Measurements from ENCODE around the gene REEP3. TPM values are rescaled to one million over a fixed set of nuclear protein-coding genes. Genes with fewer than 3 reads are reported as not detected.

REEP3 gene
- total RNA-seq, 4 donors from 2014 or later = 45.9 to 67.4 (median 63.3) TPM

GRCh38 chr10:63634488-63635065 is 113.4 kb downstream of the REEP3 start:
- Histone ChIP-seq H3K4me1 (peaks cover 0 to 9% (median 5%) of the 10 kb centered on the region in 4 donors), H3K4me3 (no peak overlapping the region), H3K9me3 (no peaks in the 10 kb centered on the region), H3K36me3 (no peaks in the 10 kb centered on the region), H3K27me3 (no peaks in the 10 kb centered on the region), H3K27ac (no peak overlapping the region)
- DNase-seq (ENCODE audit: low spot score in 2 of 2) = no peak
- WGBS, 2 donors = 85 to 90% methylated on average over 6 of the region's 6 CpGs
- no peak for TF ChIP-seq CTCF (IDR thresholded peaks at IDR 0.05)
- TF ChIP-seq POLR2A (IDR thresholded peaks at IDR 0.05) = no peak
- no peak for TF ChIP-seq EP300 (IDR thresholded peaks at IDR 0.05)

- Histone ChIP-seq H3K27me3 (no peaks in the 10 kb centered on the region), H3K9me3 (no peaks in the 10 kb centered on the region), H3K4me1 (peaks cover 0 to under 1% (median 0%) of the 10 kb centered on the region in 4 donors), H3K27ac (no peak overlapping the region), H3K4me3 (no peak overlapping the region), H3K36me3 (no peaks in the 10 kb centered on the region)
- no peak for DNase-seq (ENCODE audit: low spot score in 2 of 2)
- TF ChIP-seq POLR2A (IDR thresholded peaks at IDR 0.05) (no peak), CTCF (IDR thresholded peaks at IDR 0.05) (no peak), EP300 (IDR thresholded peaks at IDR 0.05) (no peak)
- 48 to 49% methylated on average over 3 of the region's 3 CpGs for WGBS, 2 donors
These were observed 115.6 kb downstream of the REEP3 start for GRCh38 chr10:63636812-63637211.

GRCh38 chr10:63637901-63638327 is 116.7 kb downstream of the REEP3 start:
- Histone ChIP-seq H3K4me3 (no peak overlapping the region), H3K27ac (no peak overlapping the region), H3K9me3 (no peaks in the 10 kb centered on the region), H3K27me3 (no peaks in the 10 kb centered on the region), H3K4me1 (no peaks in the 10 kb centered on the region), H3K36me3 (no peaks in the 10 kb centered on the region)
- no peak for TF ChIP-seq POLR2A (IDR thresholded peaks at IDR 0.05)
- no peak for TF ChIP-seq CTCF (IDR thresholded peaks at IDR 0.05)
- TF ChIP-seq EP300 (IDR thresholded peaks at IDR 0.05) = no peak
- WGBS, 2 donors = 85 to 88% methylated on average over 5 of the region's 5 CpGs
- DNase-seq (ENCODE audit: low spot score in 2 of 2) = no peak

GRCh38 chr10:63641366-63641765 is 120.2 kb downstream of the REEP3 start:
- DNase-seq (ENCODE audit: low spot score in 2 of 2) = no peak
- no peak overlapping the region for H3K4me3 ChIP-seq
- TF ChIP-seq CTCF (IDR thresholded peaks at IDR 0.05) = no peak
- no peak for TF ChIP-seq EP300 (IDR thresholded peaks at IDR 0.05)
- TF ChIP-seq POLR2A (IDR thresholded peaks at IDR 0.05) = no peak

DNA sequence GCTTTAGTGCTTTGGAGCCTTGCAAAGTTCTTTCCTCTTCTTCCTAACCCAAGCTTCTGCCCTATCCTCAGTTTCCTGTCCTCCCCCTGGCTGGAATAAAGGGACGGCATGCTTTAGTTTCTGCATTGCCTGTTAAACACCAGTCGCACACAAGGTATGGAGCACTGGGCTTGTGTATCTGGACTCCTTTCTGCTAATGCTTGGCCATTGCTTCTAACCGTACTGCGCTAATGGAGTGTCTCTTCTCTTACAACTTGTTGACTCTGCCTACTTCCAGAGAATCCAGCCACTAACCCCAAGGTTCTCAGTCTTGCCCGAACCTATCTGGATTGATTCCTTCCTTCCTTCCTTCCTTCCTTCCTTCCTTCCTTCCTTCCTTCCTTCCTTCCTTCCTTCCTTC is 120.6 kb downstream of the REEP3 start:
- Histone ChIP-seq H3K4me1 (no peaks in the 10 kb centered on the region), H3K36me3 (no peaks in the 10 kb centered on the region), H3K4me3 (no peak overlapping the region), H3K27ac (no peak overlapping the region), H3K27me3 (no peaks in the 10 kb centered on the region), H3K9me3 (no peaks in the 10 kb centered on the region)
- 91 to 94% methylated on average over 5 of the region's 5 CpGs for WGBS, 2 donors
- no peak for DNase-seq (ENCODE audit: low spot score in 2 of 2)
- TF ChIP-seq CTCF (IDR thresholded peaks at IDR 0.05) (no peak), EP300 (IDR thresholded peaks at IDR 0.05) (no peak), POLR2A (IDR thresholded peaks at IDR 0.05) (no peak)

More at GRCh38 chr10:63641366-63641765, 120.2 kb downstream of the REEP3 start:
- Histone ChIP-seq H3K27me3 (no peaks in the 10 kb centered on the region), H3K36me3 (no peaks in the 10 kb centered on the region), H3K9me3 (no peaks in the 10 kb centered on the region), H3K4me1 (no peaks in the 10 kb centered on the region), H3K27ac (no peak overlapping the region)
